GM12865 (cell line): ENCODE results near the gene MAGED4B.
"Not testable (repeated sequence)": the region's sequence is repeated elsewhere in the genome, so short reads cannot be mapped to it uniquely, and the experiment has no call there.

Experiments
- DNase-seq: peaks from one replicate; pipeline ENCODE4 v3.0.0; 2010; ENCODE audit warnings: low read depth
- H3K4me3 ChIP-seq: 2 replicates; pipeline ENCODE4 v1.5.1; 2011; ENCODE audit warnings: mild to moderate bottlenecking, low read depth, low read length, control low read depth
- CTCF ChIP-seq: IDR thresholded peaks from 2 replicates; pipeline ENCODE4 v1.5.1; 2011; ENCODE audit warnings: low read length, control low read depth, low read depth, inconsistent platforms; ENCODE audit not compliant: insufficient read depth; ENCODE audit errors: missing control alignments

MAGED4B gene

GRCh38 chrX:52068666-52069640 lies at the start of gene MAGED4B:
Gene MAGED4B, minus strand, starts transcription at chrX:52069183. Its CDS starts 1,011 bp downstream, at chrX:52068172.
- not testable (repeated sequence) for H3K4me3 ChIP-seq, DNase-seq

GRCh38 chrX:52118262-52118661 lies 49.3 kb upstream of the MAGED4B start:
- DNase-seq = no peak
- H3K4me3 ChIP-seq = no peak overlapping the region
- no peak for TF ChIP-seq CTCF

GRCh38 chrX:52082578-52082977 lies 13.6 kb upstream of the MAGED4B start:
- no peak for TF ChIP-seq CTCF
- no peak overlapping the region for H3K4me3 ChIP-seq
- no peak for DNase-seq

- no peak overlapping the region for H3K4me3 ChIP-seq
- TF ChIP-seq CTCF = no peak
- DNase-seq = no peak
Measured at GRCh38 chrX:52078131-52078530, 9.1 kb upstream of the MAGED4B start.

- DNase-seq = not testable (repeated sequence)
Measured at GRCh38 chrX:52042288-52042687, 26.7 kb downstream of the MAGED4B start.

GRCh38 chrX:52034211-52034610 lies 34.8 kb downstream of the MAGED4B start:
- no peak for DNase-seq
- H3K4me3 ChIP-seq = no peak overlapping the region
- TF ChIP-seq CTCF = no peak

More at GRCh38 chrX:52042288-52042687, 26.7 kb downstream of the MAGED4B start:
- H3K4me3 ChIP-seq = not testable (repeated sequence)

- TF ChIP-seq CTCF = no peak
- H3K4me3 ChIP-seq = no peak overlapping the region
- no peak for DNase-seq
Measured at GRCh38 chrX:52031371-52031770, 37.6 kb downstream of the MAGED4B start.

- no peak overlapping the region for H3K4me3 ChIP-seq
- no peak for TF ChIP-seq CTCF
- DNase-seq = no peak
Measured at GRCh38 chrX:52015794-52016193, 53.2 kb downstream of the MAGED4B start.
